Activated gamma-delta T cell treated with anti-CD3 and anti-CD28 coated beads, Interleukin-2, amount 50 U/mL, for 16 hours (primary cell): ENCODE data around the gene HSPB1.
A peak's percentile ranks its signal among the peaks of the same experiment; 100 is the strongest.
"Not testable (repeated sequence)": the region's sequence is repeated elsewhere in the genome, so short reads cannot be mapped to it uniquely, and the experiment has no call there.

Experiments used
- DNase-seq: peaks from one replicate; pipeline ENCODE4 v3.0.0-alpha.2; 2020; ENCODE audit warnings: low read depth

HSPB1 gene

GRCh38 chr7:76302347-76303201 lies at the start of gene HSPB1:
HSPB1 (plus strand) TSS chr7:76302673; CDS start chr7:76302713, 40 bp downstream.
- DNase-seq, result peak; percentile 36

DNA sequence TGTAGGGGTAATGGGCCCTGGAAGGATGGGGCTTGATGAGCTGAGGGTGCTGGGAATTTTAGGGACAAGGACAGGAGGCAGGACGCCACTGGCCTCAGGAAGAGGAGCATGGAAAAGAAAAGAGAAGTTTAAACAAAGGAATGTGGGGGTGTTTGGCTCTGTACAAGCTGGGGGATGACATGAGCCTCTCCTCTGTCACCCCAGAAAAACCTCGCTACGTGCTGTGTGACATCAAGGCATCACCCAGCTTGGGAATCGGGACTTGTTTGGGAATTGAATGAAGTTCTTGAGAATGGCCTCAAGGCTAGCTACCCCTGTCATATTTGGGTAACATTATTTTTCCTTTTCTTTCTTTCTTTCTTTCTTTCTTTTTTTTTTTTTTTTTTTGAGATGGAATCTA lies 47.7 kb upstream of the HSPB1 start:
- no peak for DNase-seq

DNA sequence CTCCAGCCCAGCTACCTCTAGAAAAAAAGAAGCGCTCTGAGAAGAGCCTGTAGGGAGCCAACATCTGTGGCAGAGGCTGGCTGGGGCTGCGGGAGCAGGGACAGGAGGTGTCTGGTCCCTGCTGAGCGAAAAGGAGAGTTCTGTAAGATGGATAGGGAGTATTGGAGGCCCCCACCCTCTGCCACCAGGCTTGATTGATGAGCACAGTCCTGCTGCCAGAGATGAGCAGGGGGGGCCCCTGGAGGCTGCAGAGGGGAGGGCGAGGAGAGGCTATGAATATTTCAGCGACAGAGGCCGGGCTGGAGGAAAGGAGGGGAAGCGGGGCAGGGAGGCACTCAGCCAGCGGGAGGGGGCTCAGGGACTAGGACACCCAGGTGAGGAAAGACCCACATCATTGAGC lies 44.5 kb upstream of the HSPB1 start:
- DNase-seq, result no peak

DNA sequence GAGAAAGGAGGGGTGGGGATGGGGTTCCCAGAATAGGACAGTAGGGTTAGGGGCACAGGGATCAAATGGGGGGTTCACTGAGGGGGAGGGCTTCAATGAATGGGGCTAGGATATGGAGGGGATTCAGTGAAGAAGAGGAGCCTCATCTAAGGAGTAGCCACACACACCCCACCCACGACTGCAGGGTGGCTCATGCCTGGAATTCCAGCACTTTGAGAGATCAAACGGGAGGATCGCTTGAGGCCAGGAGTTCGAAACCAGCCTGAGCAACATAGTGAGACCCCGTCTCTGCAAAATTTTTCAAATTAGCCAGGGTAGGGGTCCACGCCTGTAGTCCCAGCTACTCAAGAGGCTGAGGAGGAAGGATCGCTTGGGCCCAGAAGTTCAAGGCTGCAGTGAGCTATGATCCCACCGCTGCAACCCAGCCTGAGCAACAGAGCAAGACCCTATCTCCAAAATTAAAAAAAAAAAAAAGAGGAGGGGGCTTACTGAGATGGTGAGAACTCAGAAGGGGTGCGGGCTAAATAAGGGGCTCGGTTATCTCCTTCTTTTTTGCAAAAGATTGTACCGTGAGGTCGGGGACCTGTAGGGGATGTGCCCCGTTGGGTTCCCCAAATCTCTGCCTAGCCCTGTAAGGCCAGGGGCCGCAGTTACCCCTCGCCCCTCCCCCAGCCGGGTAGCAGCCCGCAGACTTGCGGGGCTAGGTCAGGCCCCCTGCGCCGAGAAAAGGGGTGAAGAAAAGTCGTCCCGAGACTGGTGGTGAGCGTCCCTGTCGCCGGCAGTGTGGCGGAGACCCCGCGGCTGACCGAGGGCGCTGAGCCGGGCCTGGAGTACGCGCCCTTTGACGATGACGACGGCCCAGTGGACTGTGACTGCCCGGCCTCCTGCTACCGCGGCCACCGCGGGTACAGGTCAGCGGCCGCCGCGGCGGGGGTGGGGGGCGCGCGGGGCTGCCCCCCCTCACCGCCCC lies 43.1 kb upstream of the HSPB1 start:
- DNase-seq, result no peak

- DNase-seq, result peak; percentile 7
These were observed 42.2 kb upstream of the HSPB1 start for GRCh38 chr7:76260171-76260703.

DNA sequence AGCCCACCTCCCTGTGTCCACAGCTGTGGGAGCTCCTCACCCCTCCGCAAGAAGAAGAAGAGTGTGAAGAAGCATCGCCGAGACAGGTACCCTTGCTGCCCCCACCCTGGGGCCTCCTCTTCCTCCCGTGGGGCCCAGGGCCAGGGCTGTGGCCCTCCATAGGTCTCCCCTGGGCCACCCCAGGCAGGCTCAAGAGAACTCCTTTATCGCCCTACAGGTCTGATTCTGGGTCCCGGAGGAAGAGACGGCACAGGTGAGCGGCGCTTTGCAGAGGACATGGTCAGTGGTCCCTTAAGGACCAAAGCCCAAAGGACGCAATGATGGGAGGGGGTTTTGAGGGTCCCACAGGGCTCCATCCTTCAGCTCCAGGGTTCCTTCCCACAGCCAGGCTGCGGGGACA lies 41.1 kb upstream of the HSPB1 start:
- no peak for DNase-seq

- no peak for DNase-seq
These were observed 40.5 kb upstream of the HSPB1 start for GRCh38 chr7:76261931-76262330.

GRCh38 chr7:76262683-76263402 lies 39.6 kb upstream of the HSPB1 start:
- no peak for DNase-seq

DNA sequence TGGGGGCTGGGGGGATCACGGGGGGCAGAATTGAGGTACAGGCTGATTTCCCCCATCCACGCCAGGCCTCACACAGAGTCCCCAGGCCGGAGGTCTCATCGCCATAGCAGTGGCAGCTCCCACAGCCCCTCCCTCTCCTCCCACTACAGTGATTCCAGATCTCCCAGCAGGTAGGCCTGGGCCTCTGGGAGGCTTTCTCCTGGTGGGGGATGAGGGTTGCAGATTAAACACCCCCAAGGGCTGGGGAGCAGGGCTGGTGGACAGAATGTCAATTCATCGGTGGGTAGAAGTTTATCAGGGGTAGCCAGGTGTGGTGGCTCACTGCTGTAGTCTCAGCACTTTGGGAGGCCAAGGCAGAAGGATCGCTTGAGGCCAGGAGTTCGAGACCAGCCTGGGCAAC lies 37.2 kb upstream of the HSPB1 start:
- no peak for DNase-seq

GRCh38 chr7:76267107-76267893 lies 35.2 kb upstream of the HSPB1 start:
- no peak for DNase-seq

DNA sequence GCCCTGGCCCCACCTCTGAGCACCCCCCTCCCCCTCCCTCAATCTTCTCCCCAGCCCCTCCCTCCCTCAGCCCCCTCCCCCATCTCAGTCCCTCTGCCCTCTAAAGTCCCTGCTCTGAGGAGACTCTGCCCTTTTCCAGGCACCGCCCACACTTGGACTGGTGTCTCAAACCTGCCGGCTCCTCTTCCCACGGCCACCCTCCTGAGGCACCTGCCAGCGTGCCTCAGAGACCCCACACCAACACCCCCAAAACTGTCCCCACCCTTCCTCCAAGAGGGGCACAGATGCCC lies 34.6 kb upstream of the HSPB1 start:
- DNase-seq, result no peak

DNA sequence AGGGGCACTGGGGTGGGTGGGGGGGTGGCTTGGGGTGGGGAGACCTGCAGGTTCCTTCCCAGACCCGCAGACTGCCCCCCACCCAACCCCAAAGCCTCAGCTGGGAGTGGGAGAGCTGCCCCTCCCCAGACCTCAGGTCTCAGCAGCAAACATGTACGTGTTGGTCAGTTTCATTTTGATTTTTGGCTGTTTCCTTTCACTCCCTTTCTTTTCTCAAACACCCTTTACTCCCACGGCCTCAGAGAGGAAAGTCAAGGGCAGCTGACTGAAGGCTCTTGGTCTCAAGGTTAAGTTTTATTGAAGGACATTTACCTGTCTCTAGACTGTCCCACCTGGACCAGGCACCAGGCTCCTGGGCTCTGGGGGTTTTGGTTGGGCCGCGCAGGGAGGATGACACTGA lies 34.1 kb upstream of the HSPB1 start:
- DNase-seq, result no peak

- DNase-seq, result no peak
These were observed 32.6 kb upstream of the HSPB1 start for GRCh38 chr7:76269895-76270294.

GRCh38 chr7:76271384-76271783 lies 31.1 kb upstream of the HSPB1 start:
- not testable (repeated sequence) for DNase-seq

DNA sequence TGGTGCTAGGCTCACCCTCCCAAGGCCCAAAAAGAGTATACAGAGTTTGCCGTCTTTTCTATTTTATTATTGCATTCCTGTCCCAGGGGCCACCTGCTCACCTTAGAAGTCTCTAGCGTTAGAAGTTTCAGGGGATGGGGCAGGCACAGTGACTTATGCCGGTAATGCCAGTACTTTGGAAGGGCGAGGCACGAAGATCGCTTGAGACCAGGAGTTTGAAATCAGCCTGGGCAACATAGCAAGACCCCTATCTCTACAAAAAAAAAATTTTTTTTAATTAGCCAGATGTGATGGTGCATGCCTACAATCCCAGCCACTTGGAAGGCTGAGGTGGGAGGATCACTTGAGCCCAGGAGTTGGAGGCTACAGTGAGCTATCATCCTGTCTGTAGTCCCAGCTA lies 30.3 kb upstream of the HSPB1 start:
- DNase-seq, result no peak

DNA sequence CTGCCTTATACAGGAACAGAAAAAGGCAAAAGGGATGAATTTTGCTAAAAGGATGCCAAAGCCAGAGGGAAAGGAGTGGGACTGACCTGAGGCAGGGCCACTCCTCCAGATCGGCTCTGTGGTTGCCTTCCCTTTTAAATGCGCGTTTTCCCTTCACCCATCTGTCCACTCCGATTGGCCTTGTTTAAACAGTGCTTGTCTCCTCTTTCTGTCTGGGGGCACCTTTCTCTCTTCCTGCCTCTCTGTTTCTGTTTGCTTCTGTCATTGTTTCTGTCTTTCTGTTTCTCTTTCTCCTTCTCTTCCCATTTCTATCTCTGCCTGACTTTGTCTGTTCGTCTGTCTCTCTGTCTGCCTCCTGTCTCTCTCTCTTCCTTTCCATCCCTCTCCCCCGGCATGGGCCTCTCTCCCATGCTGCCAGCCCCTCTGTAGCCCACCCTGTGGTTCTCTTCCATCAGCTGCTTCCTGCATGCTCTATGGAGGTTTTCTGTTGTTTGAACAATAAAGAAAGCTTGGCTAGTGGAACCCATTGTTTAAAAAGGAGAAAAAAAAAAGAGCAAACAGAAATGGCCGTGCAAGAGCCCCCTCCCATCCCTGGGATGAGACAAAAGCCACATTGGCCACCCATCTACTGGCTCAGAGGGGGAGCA lies 29.5 kb upstream of the HSPB1 start:
- DNase-seq, result no peak

GRCh38 chr7:76273503-76273902 lies 29.0 kb upstream of the HSPB1 start:
- no peak for DNase-seq

DNA sequence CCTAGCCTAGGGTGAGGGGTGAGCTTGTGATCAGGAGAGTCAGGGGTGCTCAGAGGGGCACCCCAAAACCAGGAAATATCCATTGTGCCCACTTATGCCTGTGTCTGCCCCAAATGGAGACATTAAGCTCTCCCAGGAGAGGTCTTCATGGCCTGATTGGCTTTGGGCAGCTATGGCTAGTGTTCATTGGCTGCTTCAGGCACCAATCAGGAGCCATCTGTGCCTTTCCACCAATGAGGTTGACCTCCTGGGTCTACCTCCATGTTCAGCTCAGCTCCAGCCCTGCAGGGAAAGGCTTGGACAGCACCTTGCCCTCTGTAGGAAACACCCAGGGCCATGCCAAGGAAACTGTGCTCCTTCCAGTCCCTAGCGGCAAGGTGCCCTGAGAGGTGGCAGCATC lies 23.9 kb upstream of the HSPB1 start:
- DNase-seq, result no peak

DNA sequence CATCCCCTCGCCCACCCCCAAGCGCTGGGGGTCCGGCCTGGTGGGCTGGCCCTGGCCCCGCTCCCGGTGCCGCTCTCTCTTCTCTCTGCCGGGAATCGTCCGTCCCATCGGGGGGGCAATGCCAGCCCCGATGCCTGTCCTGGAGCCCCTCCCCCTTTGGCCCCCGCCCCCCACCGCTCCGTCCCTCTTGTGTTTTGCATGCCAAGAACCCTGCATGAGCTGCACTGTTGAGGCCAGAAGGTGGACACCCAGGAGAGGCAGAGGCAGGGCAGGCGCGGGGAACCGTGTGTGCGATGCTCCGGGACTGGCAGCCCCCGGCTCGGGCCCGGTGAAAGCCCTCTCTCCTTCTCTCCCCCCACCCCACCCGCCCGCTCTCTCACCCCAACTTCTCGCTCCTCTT lies 22.1 kb upstream of the HSPB1 start:
- DNase-seq, result no peak

- DNase-seq, result no peak
These were observed 21.3 kb upstream of the HSPB1 start for GRCh38 chr7:76281006-76281705.
